Fibroblast of lung (primary cell): ENCODE results near the gene TBPL2.

Experiments used
- EZH2 ChIP-seq: IDR thresholded peaks from 2 replicates; pipeline ENCODE4 v1.5.1; 2012; ENCODE audit warnings: low read length, control low read depth, mild to moderate bottlenecking; ENCODE audit errors: missing control alignments
- TF ChIP-seq, protein P1 (sequence below), 2 donors: IDR thresholded peaks in 1 of 2; conservative IDR thresholded peaks in 1 of 2; 1 replicate in 1 of 2; 2 replicates in 1 of 2; pipeline ENCODE4 v1.5.1; 2011 to 2012; ENCODE audit warnings: low read length in 2 of 2, control low read depth in 1 of 2, inconsistent platforms in 1 of 2, low read depth in 1 of 2, mild to moderate bottlenecking in 1 of 2

DNA sequence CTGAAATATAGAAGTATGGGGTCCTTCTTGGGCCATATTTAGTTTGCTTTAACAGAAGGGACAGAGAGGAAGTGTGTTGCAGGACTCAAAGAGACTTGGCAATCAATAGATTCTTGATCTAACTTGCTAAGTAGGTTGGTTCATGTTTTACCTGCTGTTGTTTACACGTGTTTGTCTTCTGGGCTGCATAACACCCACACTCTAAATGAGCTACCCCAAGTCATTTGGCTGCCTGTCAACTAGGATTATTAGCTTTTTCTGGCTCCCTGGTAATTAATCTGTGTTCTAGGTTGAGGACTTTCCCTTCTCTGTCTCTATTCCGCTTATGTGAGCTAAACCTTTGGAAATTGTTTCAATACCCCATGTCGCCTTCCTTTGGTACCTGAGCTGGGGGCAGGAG, 10.1 kb upstream of the TBPL2 start:
- TF ChIP-seq, protein P1, sequence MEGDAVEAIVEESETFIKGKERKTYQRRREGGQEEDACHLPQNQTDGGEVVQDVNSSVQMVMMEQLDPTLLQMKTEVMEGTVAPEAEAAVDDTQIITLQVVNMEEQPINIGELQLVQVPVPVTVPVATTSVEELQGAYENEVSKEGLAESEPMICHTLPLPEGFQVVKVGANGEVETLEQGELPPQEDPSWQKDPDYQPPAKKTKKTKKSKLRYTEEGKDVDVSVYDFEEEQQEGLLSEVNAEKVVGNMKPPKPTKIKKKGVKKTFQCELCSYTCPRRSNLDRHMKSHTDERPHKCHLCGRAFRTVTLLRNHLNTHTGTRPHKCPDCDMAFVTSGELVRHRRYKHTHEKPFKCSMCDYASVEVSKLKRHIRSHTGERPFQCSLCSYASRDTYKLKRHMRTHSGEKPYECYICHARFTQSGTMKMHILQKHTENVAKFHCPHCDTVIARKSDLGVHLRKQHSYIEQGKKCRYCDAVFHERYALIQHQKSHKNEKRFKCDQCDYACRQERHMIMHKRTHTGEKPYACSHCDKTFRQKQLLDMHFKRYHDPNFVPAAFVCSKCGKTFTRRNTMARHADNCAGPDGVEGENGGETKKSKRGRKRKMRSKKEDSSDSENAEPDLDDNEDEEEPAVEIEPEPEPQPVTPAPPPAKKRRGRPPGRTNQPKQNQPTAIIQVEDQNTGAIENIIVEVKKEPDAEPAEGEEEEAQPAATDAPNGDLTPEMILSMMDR (conservative IDR thresholded peaks at IDR 0.05 in 1 of 2, IDR thresholded peaks at IDR 0.05 in 1 of 2; ENCODE audit: low read depth in 1 of 2, low read length in 2 of 2) = no peak
- TF ChIP-seq EZH2 = no peak
